ENCODE data around the gene RRP12.

The RRP12 gene

DNA sequence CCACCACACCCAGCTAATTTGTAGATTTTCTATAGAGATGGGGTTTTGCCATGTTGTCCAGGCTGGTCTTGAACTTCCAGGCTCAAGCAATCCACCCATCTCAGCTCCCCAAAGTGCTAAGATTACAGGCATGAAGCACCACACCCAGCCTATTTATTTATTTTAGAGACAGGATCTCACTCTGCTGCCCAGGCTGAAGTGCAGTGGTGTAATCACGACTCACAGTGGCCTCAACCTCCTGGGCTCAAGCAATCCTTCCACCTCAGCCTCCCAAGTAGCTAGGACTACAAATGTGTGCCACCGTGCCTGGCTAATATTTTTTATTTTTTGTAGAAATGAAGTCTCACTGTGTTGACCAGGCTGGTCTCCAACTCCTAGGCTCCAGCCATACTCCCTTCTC, 59.7 kb downstream of the RRP12 start:
- ChIA-PET POLR2A (interaction anchor here (1.5 kb wide), 1 partner anchor 49 kb away, joined by 4 read pairs; the partner anchor contains the start of gene ARHGAP19), CTCF (no interaction called here)
- no peak for DNase-seq (ENCODE audit: extremely low spot score)
- no peak for TF ChIP-seq FOXM1 (IDR thresholded peaks at IDR 0.05; ENCODE audit: borderline replicate concordance)
- no peak for TF ChIP-seq HDGF (IDR thresholded peaks at IDR 0.05; ENCODE audit: borderline replicate concordance)
- TF ChIP-seq SP1 (IDR thresholded peaks at IDR 0.05), result no peak
- TF ChIP-seq ZNF384 (IDR thresholded peaks at IDR 0.05), result no peak

- CTCF ChIA-PET, result interaction anchor here (0.7 kb wide), 1 partner anchor 116 kb away, joined by 3 read pairs; no protein-coding TSS in a partner anchor
- POLR2A ChIA-PET, result interaction anchor here (0.9 kb wide), 1 partner anchor 46 kb away, joined by 3 read pairs; the partner anchor contains the start of gene ARHGAP19
- no peak for DNase-seq (ENCODE audit: extremely low spot score)
- no peak for TF ChIP-seq SUZ12 (IDR thresholded peaks at IDR 0.05)
- no peak for TF ChIP-seq TARDBP (IDR thresholded peaks at IDR 0.05)
- TF ChIP-seq FOXA1 (IDR thresholded peaks at IDR 0.05), result no peak
- TF ChIP-seq ELF4 (IDR thresholded peaks at IDR 0.05), result no peak
- no peak for TF ChIP-seq SP1 (IDR thresholded peaks at IDR 0.05)
- no peak for TF ChIP-seq ZNF384 (IDR thresholded peaks at IDR 0.05)
- TF ChIP-seq, protein P1, sequence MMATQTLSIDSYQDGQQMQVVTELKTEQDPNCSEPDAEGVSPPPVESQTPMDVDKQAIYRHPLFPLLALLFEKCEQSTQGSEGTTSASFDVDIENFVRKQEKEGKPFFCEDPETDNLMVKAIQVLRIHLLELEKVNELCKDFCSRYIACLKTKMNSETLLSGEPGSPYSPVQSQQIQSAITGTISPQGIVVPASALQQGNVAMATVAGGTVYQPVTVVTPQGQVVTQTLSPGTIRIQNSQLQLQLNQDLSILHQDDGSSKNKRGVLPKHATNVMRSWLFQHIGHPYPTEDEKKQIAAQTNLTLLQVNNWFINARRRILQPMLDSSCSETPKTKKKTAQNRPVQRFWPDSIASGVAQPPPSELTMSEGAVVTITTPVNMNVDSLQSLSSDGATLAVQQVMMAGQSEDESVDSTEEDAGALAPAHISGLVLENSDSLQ (IDR thresholded peaks at IDR 0.05), result no peak
Observed at GRCh38 chr10:97338041-97338440, 63.1 kb downstream of the RRP12 start.

GRCh38 chr10:97336942-97337831, 64.0 kb downstream of the RRP12 start:
- POLR2A ChIA-PET, result interaction anchor here (1.1 kb wide), 1 partner anchor 18 kb away, joined by 5 read pairs; the partner anchor contains the start of gene FRAT1
- no peak for TF ChIP-seq CTBP1 (IDR thresholded peaks at IDR 0.05; ENCODE audit: borderline replicate concordance)
- TF ChIP-seq HDGF (IDR thresholded peaks at IDR 0.05; ENCODE audit: borderline replicate concordance), result no peak
- TF ChIP-seq TARDBP (IDR thresholded peaks at IDR 0.05), result no peak
- TF ChIP-seq SP1 (IDR thresholded peaks at IDR 0.05), result no peak
- TF ChIP-seq ZNF384 (IDR thresholded peaks at IDR 0.05), result no peak
- no peak for TF ChIP-seq ARNT (IDR thresholded peaks at IDR 0.05)
- no peak for TF ChIP-seq LEF1 (IDR thresholded peaks at IDR 0.05; ENCODE audit: borderline replicate concordance)
- TF ChIP-seq NFRKB (IDR thresholded peaks at IDR 0.05), result no peak
- no peak for TF ChIP-seq SUZ12 (IDR thresholded peaks at IDR 0.05)
- TF ChIP-seq FOXK2 (IDR thresholded peaks at IDR 0.05), result no peak
- no peak for TF ChIP-seq FOXA1 (IDR thresholded peaks at IDR 0.05)
- TF ChIP-seq BHLHE40 (IDR thresholded peaks at IDR 0.05; ENCODE audit: borderline replicate concordance), result no peak
- no peak for TF ChIP-seq FOXM1 (IDR thresholded peaks at IDR 0.05; ENCODE audit: borderline replicate concordance)
- TF ChIP-seq, protein P1 (IDR thresholded peaks at IDR 0.05), result no peak
- CTCF ChIA-PET, result no interaction called here
- DNase-seq (ENCODE audit: extremely low spot score), result no peak

- CTCF ChIA-PET, result no interaction called here
- TF ChIP-seq ELF4 (IDR thresholded peaks at IDR 0.05) (no peak), SUZ12 (IDR thresholded peaks at IDR 0.05) (no peak), ARNT (IDR thresholded peaks at IDR 0.05) (no peak), LEF1 (IDR thresholded peaks at IDR 0.05; ENCODE audit: borderline replicate concordance) (no peak), ZNF384 (IDR thresholded peaks at IDR 0.05) (no peak), FOXM1 (IDR thresholded peaks at IDR 0.05; ENCODE audit: borderline replicate concordance) (no peak), TARDBP (IDR thresholded peaks at IDR 0.05) (no peak), NFRKB (IDR thresholded peaks at IDR 0.05) (no peak), HDGF (IDR thresholded peaks at IDR 0.05; ENCODE audit: borderline replicate concordance) (no peak), CTBP1 (IDR thresholded peaks at IDR 0.05; ENCODE audit: borderline replicate concordance) (no peak), FOXA1 (IDR thresholded peaks at IDR 0.05) (no peak), FOXK2 (IDR thresholded peaks at IDR 0.05) (no peak)
- DNase-seq (ENCODE audit: extremely low spot score), result no peak
- POLR2A ChIA-PET, result interaction anchor here (1.1 kb wide), 1 partner anchor 17 kb away, joined by 5 read pairs; the partner anchor contains the start of gene FRAT1
Observed at GRCh38 chr10:97336446-97336845, 64.7 kb downstream of the RRP12 start.

GRCh38 chr10:97336006-97336405, 65.1 kb downstream of the RRP12 start:
- ChIA-PET CTCF (no interaction called here), POLR2A (no interaction called here)
- DNase-seq (ENCODE audit: extremely low spot score), result no peak
- no peak for TF ChIP-seq CTBP1 (IDR thresholded peaks at IDR 0.05; ENCODE audit: borderline replicate concordance)
- no peak for TF ChIP-seq FOXM1 (IDR thresholded peaks at IDR 0.05; ENCODE audit: borderline replicate concordance)
- TF ChIP-seq, protein P1 (IDR thresholded peaks at IDR 0.05), result no peak
- no peak for TF ChIP-seq FOXA1 (IDR thresholded peaks at IDR 0.05)
- TF ChIP-seq L3MBTL2 (conservative IDR thresholded peaks at IDR 0.05), result no peak
- TF ChIP-seq ZNF384 (IDR thresholded peaks at IDR 0.05), result no peak
- TF ChIP-seq ARNT (IDR thresholded peaks at IDR 0.05), result no peak
- no peak for TF ChIP-seq SUZ12 (IDR thresholded peaks at IDR 0.05)

DNA sequence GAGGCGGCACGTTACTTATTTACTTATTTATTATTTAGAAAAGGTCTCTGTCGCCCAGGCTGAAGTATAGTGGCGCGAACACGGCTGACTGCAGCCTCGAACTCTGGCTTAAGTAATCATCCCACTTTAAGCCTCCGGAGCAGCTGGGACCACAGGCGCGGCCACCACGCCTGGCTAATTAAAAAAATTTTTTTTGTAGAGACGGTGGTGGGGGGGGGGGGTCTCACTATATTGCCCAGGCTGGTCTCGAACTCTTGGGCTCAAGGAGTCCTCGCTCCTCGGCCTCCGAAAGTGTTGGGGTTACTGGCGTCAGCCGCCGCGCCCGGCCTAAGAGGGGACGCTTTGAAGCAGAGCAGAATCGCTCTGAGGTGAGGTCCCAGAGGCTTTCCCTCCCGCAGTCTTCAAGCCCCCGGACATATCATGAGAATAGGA, 65.9 kb downstream of the RRP12 start:
- POLR2A ChIA-PET, result no interaction called here
- no peak for TF ChIP-seq ELF4 (IDR thresholded peaks at IDR 0.05)
- TF ChIP-seq L3MBTL2 (conservative IDR thresholded peaks at IDR 0.05), result peak; percentile 64; the same call in 1 of the 2 replicates
- DNase-seq (ENCODE audit: extremely low spot score), result no peak
- CTCF ChIA-PET, result no interaction called here
